Stimulated activated CD4-positive, alpha-beta T cell treated with anti-CD3 and anti-CD28 coated beads, Interleukin-1b, Interleukin-23, amount 100 ng/mL, for 24 hours (primary cell): ENCODE results near the gene RPS18.

ENCODE experiments used
- DNase-seq, 4 experiments: peaks; one replicate each; pipeline ENCODE4 v3.0.0-alpha.2; 2020; ENCODE audit warnings: low read depth in 4 of 4, low spot score in 1 of 4

The RPS18 gene

DNA sequence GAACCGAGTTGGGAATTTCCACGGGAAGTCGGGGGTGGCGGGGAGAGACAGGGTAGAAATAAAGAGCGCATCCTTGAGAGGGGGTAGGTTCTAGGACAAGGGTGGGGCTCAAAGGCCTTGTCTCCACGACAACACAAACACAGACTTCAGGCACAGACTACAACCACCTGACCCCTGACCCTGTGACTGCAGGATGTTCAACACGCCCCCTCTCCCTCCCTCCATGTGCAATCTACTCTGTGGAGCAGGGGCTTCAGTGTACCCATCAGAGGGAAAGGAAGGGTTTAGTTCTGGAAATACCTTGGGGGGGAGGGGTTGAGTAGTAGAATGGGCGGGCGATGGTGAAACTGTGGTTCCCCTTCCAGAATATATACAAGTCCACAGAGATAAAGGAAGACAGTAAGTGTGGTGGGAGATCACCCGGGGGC is 42.7 kb downstream of the RPS18 start:
- peak in 1 of 4 experiments; percentile 39 for DNase-seq

DNA sequence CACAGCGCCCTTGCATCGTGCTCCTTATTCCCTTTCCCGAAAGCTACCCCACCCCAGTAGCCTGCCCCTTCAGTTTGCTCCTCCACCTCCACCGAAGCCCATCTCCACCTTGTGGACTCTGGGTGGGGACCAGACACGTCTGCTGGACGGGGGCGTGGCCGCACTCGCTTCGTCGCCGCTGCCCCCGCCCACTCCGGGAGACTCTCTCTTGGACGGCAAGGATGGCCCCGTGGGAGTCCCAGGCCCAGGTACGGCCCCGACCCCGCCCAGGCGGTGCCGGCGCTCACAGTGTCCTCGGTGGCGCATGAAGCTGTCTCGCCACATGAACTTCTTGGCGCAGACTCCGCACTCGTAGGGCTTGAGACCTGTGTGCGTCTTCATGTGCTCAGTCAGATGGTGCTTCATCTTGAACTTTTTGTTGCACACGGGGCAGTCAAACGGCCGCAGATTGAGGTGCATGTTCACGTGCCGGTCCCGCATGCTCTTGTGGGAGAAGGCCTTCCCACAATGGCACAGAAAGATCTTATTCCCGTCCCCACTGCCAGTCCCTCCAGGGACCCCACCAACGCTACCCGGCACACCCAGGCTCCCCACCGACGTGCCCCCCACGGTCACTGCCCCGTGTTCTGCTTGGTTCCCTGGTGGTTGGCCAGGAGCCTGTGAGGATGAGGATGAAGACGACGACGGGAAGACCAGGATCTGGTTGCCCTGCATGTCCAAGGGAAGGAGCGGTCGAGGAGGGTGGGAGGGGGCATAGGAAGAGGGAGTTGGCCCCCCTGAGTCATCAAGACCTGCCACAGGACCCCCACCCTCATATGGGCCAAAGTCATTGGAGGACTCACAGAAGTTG is 43.3 kb downstream of the RPS18 start:
- no peak for DNase-seq

DNA sequence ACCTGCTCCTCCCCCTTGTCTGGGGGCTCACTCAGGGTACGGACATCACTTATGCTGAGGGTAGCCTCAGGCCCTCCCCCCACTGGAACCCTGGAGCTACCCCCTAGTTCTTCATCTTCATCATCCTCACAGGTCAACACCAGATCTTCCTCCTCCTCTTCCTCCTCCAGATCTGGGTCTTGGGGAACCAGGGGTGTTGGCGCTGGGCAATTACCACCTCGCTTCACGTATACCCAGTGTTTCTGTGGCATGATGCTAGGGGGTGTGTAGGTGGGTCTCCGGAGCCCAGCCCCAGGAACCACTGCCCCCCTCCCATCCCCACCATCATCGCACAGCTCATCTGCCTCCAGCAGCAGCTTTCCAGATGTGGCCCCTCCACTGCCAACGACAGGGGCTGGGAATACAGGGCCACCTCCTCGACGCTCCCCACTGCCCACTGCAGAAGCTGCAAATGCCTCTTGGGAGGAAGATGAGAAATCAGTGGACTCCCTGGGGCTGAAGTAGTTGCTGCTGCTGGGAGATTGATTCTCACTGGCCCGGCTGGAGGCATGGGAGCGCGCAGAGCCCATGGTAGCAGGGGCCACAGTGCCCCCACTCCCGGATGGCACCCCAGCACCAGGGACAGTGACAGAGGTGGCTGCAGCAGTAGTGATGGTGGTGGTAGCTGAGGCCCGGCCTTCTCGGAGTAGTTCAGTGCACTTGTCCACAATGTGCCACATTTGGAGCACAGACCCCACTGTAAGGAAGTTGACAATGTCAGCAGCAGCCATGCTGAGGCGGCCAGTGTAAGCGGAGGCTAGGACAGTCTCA is 44.1 kb downstream of the RPS18 start:
- no peak for DNase-seq

DNA sequence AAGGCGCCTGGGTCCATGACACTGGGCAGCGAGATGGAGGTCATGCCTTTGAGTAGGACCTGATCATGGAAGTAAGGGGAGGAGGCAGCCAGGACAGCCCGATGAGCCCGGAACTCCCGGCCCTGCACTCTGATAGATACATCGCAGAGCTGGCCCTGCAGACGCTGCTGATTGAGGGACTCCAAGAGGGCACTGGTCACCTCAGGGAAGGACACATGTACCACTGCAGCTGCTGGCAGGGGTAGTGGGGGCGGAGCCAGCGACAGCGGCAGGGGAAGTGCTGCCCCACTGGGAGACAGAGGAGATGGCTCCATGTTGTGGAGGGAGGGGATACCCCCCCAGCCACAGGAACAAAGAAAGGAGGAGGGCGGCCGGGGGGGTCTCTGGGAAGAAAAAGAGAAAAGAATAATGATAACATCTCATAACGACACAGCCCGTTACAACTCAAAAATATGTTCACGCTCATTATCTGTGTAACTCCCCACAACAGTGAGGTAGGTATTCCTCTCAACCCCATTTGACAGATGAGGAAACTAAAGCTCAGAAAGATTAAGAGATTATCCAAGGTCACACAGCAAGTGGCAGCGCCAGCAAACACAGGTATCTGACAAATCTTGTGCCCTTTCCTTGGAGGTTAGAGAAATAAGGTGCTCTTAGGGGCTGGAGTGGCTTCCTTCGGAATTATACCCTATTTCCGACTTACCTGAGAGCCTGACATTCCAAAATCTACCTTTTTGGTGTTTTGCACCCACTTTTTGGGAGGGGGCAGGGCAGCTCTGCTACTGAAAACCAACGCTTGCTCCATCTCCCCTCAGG is 44.9 kb downstream of the RPS18 start:
- DNase-seq = no peak

DNA sequence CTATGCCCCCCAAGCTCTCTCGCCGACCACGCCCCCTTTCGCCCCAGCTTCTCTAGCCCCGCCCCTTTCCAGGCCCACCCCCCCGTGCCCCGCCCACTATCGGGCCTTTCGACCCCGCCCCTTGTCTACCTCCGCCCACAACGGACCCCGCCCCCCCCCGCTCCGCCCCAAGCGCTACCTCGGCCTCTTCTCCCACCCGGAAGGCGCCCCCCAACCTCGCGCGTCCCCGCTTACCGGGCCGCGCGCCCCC is 45.5 kb downstream of the RPS18 start:
- DNase-seq = peak in 1 of 4 experiments; percentile 61

DNA sequence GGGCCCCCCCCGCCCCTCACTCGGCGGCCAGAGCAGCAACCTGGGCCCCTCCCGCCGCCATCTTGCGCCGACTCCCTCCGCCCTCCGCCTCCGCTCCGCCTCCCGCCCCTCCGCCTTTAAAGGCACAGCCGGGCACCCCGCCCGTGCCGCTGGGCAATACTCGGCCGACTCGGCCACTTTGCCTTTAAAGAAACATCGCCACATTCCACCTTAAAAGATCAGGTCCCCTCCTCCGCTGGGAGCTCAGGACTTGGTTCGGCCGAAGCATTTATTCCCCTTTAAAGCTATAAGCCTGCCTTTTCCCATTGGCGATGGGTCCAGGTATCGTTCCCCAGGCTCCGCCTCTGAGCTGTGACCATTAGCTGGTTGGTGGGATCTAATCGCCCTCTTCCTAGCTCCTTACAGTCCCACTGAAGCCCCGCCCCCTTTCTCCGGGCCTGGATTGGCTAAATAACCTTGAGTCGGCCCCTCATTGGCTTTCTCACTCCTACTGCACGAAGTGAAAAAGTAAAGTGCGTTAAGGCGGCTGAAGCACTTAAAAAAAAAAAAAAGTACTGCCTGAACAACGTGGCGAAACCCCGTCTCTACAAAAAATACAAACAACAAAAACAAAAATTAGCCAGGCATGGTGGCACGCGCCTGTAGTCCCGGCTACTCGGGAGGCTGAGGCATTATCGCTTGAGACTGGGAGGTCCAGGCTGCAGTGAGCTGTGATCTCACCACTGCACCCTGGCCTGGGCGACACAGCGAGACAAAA is 46.0 kb downstream of the RPS18 start, which contains the start of gene ZBTB22:
TSS of gene ZBTB22 (minus strand) at position 76 of the 757 bp plus-strand sequence. CDS start 828 bp downstream, outside the sequence.
- peak; percentile 90 to 97 (median 96) for DNase-seq

DNA sequence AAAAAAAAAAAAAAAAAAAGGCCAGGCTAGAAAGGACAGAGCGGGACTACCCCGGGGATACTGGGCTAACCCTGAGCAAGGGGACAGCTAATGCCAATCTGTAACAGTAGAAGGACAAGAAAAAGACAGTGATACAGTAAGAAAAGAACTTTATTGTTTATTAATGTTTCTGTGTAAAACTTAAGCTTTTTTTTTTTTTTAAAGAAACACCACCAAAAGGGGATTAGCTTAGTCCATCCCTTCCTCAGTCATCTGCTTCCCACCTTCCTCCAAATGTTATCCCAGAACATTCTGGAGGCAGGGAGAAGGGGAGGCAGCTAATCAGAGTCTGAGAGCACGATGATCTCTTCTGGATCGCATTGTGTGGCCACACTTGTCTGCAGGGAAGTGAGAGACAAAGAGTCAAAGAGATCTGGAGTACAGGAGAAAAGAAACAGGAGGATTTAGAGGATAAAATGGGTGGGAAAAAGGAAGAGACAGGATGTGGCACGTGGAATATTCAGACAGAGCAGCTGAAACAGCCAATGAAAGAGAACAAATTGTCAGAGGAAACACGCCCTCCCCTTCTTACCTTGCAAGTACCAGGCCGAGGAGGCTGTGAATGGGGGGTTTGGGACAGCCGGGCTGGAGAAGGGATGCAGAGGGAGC is 46.7 kb downstream of the RPS18 start:
- no peak for DNase-seq

DNA sequence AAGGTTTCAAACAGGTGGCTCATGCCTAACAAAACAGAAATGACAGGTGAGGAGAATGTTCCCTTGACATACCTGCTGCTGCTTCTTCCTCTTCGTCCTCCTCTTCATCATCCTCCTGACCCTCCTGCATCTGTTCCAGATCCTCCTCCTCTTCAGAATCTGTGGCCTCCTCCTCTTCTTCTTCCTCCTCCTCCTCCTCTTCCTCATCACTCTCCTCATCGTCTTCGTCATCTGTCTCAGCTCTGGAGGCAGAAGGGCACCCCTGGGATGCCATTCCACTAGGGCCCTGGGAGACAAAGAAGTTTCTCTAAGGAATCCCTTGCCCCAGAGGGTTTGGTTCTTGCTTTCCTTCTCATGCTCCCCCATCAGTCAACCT is 48.1 kb downstream of the RPS18 start:
- no peak for DNase-seq

DNA sequence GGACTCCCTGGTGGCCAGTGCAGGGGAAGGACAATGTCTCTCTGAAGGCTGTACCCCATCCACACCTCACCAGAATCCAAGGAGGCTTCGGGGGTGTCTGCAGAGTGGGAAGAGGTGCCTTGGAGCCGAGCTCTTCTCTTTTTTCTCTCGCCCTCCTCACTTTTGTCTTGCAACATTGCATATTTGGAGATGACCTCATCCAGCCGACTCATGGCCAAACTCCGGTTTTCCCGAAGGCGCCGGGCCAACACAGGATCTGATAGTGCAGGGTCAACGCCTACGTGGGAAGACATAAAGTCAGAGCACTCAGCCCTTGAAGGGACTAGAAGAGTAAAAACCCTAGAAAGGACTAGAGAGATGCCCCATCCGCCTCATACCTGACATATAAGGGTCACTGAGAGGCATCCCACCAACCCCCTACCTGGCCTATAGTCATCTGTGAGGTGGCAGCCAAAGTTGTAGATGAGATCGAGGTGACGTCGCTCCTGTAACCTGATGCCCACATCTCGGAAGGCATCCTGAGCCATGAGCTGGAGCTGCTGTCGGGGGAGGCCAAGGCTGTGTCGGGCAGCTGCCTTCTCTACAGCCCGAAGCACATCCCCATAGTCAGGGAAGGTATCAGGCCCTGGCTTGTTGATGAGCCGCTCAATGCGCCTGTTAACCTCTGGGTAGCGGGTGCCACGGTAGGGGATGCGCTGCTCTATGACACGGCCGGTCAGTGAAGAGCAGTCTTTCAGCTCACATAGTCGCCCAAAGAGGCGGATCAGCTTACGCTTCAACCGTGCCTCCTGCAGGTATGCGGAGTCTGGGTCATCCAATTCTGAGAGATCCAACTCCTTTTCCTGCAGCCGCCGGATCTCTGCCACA is 48.7 kb downstream of the RPS18 start:
- DNase-seq = no peak

DNA sequence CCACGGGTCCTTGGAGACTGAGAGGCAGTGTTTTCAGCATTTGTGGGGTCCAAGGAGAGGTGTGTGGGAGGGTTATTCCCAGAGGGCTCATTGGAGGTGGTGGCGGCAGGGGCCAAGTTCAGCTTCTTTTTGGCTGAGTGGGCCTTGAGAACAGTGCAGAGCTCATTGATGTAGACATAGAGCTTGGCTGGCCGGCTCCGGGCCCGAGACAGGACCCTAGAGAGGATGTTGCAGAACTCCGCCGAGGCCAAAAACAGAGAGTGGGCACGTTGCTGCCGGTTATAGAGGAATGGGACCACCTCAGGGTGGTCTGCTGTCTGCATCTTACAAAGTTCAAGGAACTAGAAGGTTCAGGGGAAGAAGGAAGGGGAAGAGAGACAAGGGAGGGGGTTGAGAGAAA is 49.4 kb downstream of the RPS18 start:
- no peak for DNase-seq

DNA sequence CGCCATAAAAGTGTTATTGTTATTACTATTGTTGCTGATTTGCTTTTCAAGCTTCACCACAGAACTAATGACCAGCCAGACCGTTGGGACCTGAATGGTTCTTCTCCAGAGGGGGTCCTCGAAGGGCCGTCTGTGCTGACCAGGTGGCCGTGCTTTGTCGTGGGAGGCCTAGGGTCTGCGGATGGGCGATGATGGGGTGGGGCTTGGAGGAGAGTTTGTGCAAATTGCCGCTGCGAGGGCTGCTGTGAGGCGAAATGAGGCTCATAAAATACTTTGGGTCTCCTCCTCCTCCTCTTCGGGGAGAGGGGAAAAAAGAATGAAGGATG is 51.7 kb downstream of the RPS18 start:
- DNase-seq = no peak

DNA sequence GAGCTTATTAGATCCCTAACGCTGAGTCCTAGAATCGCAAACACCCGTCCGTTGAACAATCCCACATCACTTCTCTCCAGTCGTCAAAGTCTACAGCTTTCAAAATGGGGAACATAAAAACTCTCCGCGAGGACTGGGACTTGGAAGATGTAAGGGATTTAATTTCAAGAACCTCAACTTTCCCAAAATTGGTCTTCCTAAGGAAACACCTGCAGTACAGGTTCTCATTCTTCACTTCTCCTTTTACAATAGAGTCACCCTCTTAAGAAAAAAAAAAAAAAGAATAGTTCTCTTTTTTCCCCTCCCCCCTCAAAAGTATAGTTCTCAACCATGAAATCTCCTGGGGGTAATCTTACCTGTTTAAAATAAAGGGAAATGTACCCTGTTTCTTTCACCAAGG is 52.2 kb downstream of the RPS18 start:
- DNase-seq = no peak
